K562 treated with DMSO at 1 percent for 4 hours (cell line): ENCODE results near the gene TMEM119. TPM values are rescaled to one million over a fixed set of nuclear protein-coding genes. Genes with fewer than 3 reads are reported as not detected.

ENCODE experiments used
- total RNA-seq: library from RNA; unstranded; fragments of 300-600 nt; gene quantifications from 2 replicates; pipeline ENCODE4 v1.2.3, GENCODE V29; 2022; ENCODE audit not compliant: insufficient read depth

TMEM119 gene
- not detected in 2 replicates for total RNA-seq

GRCh38 chr12:108597559-108598471 lies at the start of gene TMEM119:
TMEM119 (minus strand) TSS chr12:108598084; CDS start chr12:108592383, 5,701 bp downstream.

GRCh38 chr12:108633534-108634248 lies 35.8 kb upstream of the TMEM119 start, which contains the start of gene SELPLG:
SELPLG (minus strand) TSS chr12:108633894; CDS start chr12:108624307, 9,587 bp downstream.

GRCh38 chr12:108562348-108563135 lies 35.3 kb downstream of the TMEM119 start, which contains the start of gene ISCU:
ISCU (plus strand) TSS chr12:108562596; CDS start chr12:108562623, 27 bp downstream.

GRCh38 chr12:108560752-108561719 lies 36.8 kb downstream of the TMEM119 start, which contains the start of gene SART3:
SART3 (minus strand) TSS chr12:108561173; CDS start chr12:108561154, 19 bp downstream.

Other genes starting within 250 kb of the TMEM119 start
- 3.9 and 5.3 TPM in 2 replicates for gene FICD, start 82.8 kb downstream of the TMEM119 start, total RNA-seq
- gene SART3, start 36.9 kb downstream of the TMEM119 start, total RNA-seq, result 32.9 TPM in 2 replicates
- 74.5 and 87.9 TPM in 2 replicates for gene ISCU, start 35.5 kb downstream of the TMEM119 start, total RNA-seq
- 9.0 and 21.8 TPM in 2 replicates for gene SELPLG, start 35.8 kb upstream of the TMEM119 start, total RNA-seq
- 50.4 and 58.5 TPM in 2 replicates for gene CORO1C, start 133.4 kb upstream of the TMEM119 start, total RNA-seq